ENCODE measurements around the gene RNF123.
A peak's percentile ranks its signal among the peaks of the same experiment; 100 is the strongest.
"Not testable (repeated sequence)": the region's sequence is repeated elsewhere in the genome, so short reads cannot be mapped to it uniquely, and the experiment has no call there.

Gene RNF123

GRCh38 chr3:49683162-49683561 lies 6.2 kb upstream of the RNF123 start:
- no peak for DNase-seq

DNA sequence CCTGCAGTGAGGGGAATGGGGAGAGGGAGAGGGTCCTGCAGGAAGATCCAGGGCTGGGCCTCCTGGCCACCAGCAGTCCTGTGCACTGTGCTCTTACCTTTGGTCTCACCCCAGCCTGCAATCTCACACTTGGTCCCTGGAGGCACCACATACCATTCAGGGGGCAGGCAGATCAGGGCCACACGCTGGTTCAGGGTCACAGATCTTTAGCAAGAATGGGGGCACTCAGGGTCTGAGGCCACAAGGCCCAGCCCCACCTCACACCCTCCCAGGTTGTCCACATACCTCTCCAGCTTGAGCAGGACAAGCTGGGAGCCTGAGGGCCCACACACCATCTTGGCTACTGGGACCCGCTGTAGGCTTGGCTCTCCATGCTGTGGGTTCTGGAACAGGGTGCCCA lies 4.9 kb upstream of the RNF123 start:
- DNase-seq: not testable (repeated sequence)

DNA sequence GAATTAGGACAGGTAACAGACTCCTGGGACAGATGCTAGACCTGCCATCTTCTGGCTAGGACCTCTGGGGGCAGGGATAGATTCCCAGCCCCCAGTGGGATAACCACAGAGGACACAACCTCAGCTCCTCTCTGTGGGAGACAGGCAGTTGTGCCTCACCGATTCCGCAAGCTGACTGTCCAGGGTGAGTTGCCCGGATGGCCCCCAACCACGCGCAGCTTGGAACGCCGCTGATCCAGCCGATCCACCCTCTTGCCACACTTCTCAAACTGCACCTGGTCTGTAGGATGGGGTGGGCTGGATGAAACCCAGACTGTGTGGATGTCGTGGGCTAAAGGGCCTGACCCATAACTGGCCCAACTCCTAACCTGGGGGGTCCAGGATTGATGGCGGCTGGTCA lies 4.3 kb upstream of the RNF123 start:
- DNase-seq: not testable (repeated sequence)

DNA sequence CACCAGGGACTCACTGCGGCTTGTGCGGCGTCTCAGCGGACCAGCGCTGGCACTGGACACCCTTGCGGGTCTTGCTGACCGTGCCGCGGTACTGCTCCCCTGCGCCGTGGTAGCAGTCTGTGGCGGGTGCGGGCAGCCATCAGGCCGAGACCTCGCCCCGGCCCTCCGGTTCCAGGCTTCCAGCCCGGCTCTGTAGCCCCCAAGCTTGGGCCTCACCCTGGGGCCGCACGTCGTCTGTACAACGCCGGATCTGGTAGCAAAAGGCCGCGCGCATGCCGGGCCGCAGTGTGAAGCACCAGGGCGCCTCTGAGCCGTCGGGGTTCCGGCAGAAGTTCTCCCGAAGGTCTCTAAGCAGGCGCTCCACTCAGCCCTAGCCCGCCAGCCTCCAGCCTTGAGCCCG lies 3.5 kb upstream of the RNF123 start:
- not testable (repeated sequence) for DNase-seq

GRCh38 chr3:49686346-49686745 lies 3.0 kb upstream of the RNF123 start:
- DNase-seq: not testable (repeated sequence)

GRCh38 chr3:49686769-49687423 lies 2.5 kb upstream of the RNF123 start:
- not testable (repeated sequence) for DNase-seq

DNA sequence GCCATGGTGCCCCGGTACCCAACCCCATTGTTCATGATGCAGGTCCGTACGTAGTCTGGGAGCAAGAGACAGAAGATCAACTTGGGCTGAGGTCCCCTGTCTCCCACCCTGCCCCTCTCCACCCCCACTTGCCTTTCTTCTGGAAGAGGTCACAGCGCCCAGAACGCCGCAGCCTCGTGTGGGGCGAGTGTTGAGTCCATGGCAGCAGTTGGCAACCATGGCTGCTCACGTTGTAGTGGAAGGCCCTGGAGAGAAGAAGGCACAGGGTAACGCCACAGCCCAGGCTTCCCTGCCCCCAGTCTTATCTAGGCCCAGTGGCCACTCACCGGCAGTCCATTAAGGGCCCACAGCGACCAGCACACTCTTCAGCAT lies 1.9 kb upstream of the RNF123 start:
- not testable (repeated sequence) for DNase-seq

DNA sequence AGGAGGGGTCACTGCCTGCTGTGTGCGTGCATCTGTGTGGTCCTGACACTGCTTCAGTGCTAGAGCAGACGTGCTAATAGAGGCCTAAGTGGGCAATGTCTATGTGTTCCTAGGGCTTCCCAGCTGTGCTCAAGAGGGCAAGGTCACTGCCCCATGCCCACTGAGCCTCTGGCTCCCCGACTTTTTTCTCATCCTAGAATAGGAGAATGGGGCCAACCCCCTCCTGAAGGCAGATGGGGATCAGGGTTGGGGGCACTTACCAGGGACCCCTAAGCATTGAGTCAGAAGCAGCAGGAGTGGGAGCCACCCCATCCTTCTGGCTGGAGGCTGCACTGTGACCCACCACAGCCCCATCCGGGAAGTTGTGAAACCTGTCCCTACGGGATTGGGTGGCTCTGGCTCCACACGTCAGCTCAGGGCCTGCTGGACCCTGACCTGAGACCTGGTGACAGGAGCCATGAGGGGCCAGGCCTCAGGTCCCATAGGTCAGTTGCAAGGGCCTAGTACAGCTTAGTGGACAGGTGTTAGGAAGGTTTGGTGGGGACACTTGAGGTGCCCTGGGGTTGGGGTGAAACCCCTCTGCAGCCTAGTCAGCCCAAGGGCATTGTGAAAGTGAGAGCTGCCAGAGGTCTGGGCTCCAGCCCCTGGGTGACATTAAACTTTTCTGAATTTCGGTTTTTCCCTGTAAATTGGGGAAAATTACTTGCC lies 865 bp upstream of the RNF123 start:
- not testable (repeated sequence) for DNase-seq

DNA sequence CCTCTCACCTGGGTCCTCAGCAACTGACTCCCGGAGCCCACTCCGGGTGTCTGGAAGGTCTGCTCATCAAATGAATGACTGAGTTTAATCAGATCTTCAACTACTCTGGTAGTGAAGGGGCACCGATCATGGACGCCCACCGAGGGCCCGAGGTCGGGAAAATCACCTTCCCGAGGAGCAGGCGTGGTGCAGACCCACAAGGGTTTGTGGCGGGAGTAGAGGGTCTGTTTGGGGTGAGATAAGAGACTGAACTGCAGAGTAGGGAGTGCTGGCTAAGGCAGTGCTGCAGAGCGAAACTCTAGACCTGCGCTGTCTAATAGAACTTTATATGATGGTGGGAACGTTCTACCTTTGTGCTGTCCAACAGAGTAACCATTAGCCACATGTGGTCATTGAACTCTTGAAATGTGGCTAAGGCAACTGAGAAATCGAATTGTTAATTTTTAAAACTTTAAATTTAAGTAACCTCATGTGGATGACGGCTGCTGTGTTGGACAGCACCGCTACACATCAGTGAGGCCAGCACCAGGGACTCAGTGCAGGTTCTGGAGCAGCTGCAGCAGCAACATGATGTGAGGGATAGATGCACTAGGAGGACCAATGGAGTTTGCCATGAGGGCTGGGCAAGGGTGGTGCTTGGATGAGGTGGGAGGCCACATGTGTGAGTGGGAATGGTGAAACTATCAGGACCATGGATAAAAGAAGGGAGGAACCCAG lies 709 bp downstream of the RNF123 start:
- DNase-seq: not testable (repeated sequence)

GRCh38 chr3:49690856-49691255 lies 1.5 kb downstream of the RNF123 start:
- not testable (repeated sequence) for DNase-seq

DNA sequence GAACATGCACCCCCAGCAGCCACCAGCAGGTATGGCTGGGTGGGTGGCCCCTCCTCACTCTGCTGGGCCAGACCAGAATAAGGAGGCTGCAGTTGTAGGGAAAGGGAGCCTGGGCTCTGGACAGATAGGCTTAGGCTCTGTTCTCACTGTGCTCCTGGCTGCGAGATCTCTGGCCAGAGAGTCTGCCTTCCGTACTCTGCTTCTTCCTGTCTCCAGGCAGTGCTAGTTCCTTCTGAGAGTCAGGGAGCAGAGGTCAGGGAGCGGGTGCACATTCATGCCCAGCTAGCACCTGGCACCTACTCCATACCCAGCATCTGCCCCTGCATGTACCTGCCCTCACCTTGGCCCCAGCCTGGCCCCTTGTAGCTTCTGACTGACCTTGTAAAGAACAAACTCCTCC lies 2.1 kb downstream of the RNF123 start:
- DNase-seq: not testable (repeated sequence)

GRCh38 chr3:49694409-49695070 lies 5.2 kb downstream of the RNF123 start:
- DNase-seq: not testable (repeated sequence)

GRCh38 chr3:49695350-49696015 lies 6.1 kb downstream of the RNF123 start:
- not testable (repeated sequence) for DNase-seq

- no peak for DNase-seq
These were observed 10.1 kb downstream of the RNF123 start for GRCh38 chr3:49699281-49699979.

DNA sequence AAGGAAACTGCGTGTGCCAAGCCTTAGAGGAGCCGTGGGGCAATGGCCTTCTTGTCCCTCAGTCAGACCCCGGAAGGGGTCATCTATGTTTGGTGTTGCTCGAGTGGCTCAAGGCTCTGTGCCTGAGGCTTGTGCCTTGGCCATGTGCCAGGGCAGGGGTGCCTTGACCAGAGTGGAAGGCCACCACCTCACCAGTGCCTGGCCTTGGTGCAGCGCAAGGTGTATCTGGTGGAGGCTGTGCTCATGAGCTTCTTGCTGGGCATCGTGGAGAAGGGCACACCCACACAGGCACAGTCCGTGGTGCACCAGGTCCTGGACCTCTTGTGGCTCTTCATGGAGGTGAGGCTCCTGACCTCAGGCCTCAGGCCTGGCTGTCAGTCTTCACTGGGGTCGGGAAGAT lies 10.7 kb downstream of the RNF123 start:
- no peak for DNase-seq

DNA sequence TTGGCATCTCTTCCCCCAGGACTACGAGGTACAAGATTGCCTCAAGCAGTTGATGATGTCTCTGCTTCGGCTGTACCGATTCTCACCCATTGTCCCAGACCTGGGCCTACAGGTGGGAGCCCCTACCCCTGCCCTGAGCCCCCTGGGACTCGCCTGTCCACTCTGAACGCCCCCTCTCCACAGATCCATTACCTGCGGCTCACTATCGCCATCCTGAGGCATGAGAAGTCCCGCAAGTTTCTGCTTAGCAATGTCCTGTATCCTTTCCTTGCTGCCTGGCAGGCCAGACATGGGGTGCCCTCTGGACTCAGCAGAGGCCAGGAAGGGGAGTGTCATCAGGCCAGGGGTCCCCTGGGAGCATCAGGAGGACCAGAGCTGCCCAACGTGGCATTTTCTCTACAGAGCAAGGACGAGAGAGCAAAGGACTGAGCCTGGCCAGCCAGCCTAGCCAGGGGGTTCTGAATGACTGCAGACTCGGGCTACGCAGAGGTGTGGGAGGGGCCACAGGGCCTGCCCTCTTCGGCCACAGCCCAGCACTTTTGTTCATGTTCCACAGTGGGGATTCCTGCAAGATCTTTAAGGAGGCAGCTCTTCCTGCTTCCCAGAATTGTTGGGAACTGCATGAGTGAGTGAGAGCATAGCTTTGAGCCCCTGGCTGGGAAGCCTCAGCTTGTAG lies 11.2 kb downstream of the RNF123 start:
- DNase-seq: no peak

GRCh38 chr3:49701388-49702077 lies 12.2 kb downstream of the RNF123 start:
- no peak for DNase-seq

DNA sequence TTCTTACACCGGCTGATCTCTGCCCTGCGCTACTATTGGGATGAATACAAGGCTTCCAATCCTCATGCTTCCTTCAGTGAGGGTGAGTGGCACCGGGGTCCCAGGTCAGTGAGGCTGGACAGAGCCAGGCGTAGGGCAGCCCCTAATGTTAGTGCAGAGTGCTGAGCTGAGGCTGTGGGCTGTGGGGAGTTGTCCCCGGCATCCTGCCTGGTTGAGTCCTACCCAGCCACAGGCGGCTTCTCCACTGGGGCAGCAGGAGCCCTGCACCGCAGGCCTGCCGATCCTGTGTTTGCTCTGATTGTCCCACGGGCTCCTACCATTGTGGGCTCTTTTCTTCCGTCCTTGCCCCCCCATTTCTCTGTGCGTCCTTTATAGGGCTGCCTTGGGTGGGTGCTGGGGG lies 13.3 kb downstream of the RNF123 start:
- no peak for DNase-seq

GRCh38 chr3:49703443-49703927 lies 14.1 kb downstream of the RNF123 start:
- DNase-seq: peak; percentile 70

DNA sequence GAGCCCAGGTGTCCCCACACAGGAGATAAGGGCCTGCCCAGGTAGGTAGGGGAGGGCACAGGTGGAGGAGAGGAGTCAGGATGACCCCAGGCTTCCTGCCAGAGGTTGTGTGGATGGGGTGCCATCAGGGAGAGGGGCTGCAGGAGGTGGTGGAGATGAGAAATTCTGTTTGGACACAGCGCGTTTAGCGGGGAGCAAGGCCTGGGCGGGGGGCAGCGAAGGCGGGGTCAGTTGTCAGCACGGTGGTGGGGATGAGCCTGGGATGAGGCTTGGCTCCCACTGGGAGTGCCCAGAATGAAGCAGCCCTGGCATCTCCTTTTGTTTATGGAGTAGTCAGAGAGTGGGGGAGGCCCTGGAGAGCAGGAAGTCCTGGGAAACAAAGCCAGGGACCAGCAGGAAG lies 14.6 kb downstream of the RNF123 start:
- DNase-seq: no peak

- DNase-seq: no peak
These were observed 15.3 kb downstream of the RNF123 start for GRCh38 chr3:49704629-49705028.
